Ovary (tissue), 9 donors: ENCODE data around the gene RCN1. TPM values are rescaled to one million over a fixed set of nuclear protein-coding genes. Genes with fewer than 3 reads are reported as not detected.
"Not testable (repeated sequence)": the region's sequence is repeated elsewhere in the genome, so short reads cannot be mapped to it uniquely, and the experiment has no call there.

ENCODE experiments used
- DNase-seq, 5 donors: peaks; one replicate each; pipeline ENCODE4 v3.0.0-alpha.2; 2019 to 2020
- H3K27ac ChIP-seq, 2 donors: fragments of 200-600 bp; one replicate each; pipeline versions ENCODE4 v1.5.1 to v1.8.0; 2019 to 2022
- H3K27me3 ChIP-seq: fragments of 200-600 bp; one replicate; pipeline ENCODE4 v1.8.0; 2022
- H3K36me3 ChIP-seq: fragments of 200-600 bp; sonication (generic); one replicate; pipeline ENCODE4 v1.5.1; 2019
- H3K4me1 ChIP-seq: one replicate; pipeline ENCODE4 v1.8.1; 2013; ENCODE audit warnings: mild to moderate bottlenecking, moderate library complexity; ENCODE audit not compliant: insufficient read depth
- H3K4me3 ChIP-seq: fragments of 200-600 bp; sonication (generic); one replicate; pipeline ENCODE4 v1.5.1; 2017
- H3K9me3 ChIP-seq, 2 donors: fragments of 200-600 bp in 1 of 2; sonication (generic) in 1 of 2; one replicate each; pipeline versions ENCODE4 v1.5.1 to v1.8.1; 2013 to 2019; ENCODE audit warnings: mild to moderate bottlenecking in 1 of 2, moderate library complexity in 1 of 2
- CTCF ChIP-seq, 3 donors: fragments of 450-650 bp in 2 of 3; fragments of 200-600 bp in 1 of 3; IDR thresholded peaks; one replicate each; pipeline versions ENCODE4 v1.5.1 to v1.8.0; 2016 to 2022; ENCODE audit warnings: antibody characterized with exemption in 3 of 3, mild to moderate bottlenecking in 1 of 3
- EP300 ChIP-seq: sonication (generic); formaldehyde crosslinking; IDR thresholded peaks from one replicate; pipeline ENCODE4 v1.6.1; 2017; ENCODE audit warnings: antibody characterized with exemption
- POLR2A ChIP-seq: fragments of 450-650 bp; IDR thresholded peaks from one replicate; pipeline ENCODE4 v1.6.1; 2017; ENCODE audit warnings: antibody characterized with exemption, mild to moderate bottlenecking, moderate library complexity
- WGBS, 3 donors: extraction: QIAGEN DNeasy Blood & Tissue Kit in 1 of 3; methylation state at CpG; one replicate each; pipeline versions ENCODE4 v1.1.5 to v1.1.7; 2013 to 2017; 5-methylcytosine and 5-hydroxymethylcytosine counted together
- intact Hi-C, 4 donors: fragments of 100-400 bp; cut with DNase I; formaldehyde crosslinking; loops; one replicate each; pipeline versions ENCODE4 v1.11.0 to v1.15.1; 2022 to 2023
- polyA plus RNA-seq, 2 donors: library from polyadenylated mRNA; stranded (reverse); fragments of 200-250 nt in 1 of 2; fragments of 350-450 nt in 1 of 2; fragmentation: Illumina TruSeq in 1 of 2; extraction: RNeasy Lipid Tissue Mini Kit (QIAGEN cat#74804) in 1 of 2; gene quantifications; one replicate each; pipeline ENCODE4 v1.2.3, GENCODE V29; 2013 to 2014
- total RNA-seq, 7 donors: library from RNA; depleted of rRNA in 2 of 7; stranded (reverse); fragments of >200 nt in 2 of 7; fragmentation: NEBNext Ultra II Directional in 3 of 7; extraction: Animal tissue kit (Norgen Biotek cat#: 25700) in 3 of 7; gene quantifications; one replicate each; pipeline versions ENCODE4 v1.1.0 to v1.2.4, GENCODE V29; 2016 to 2023
- donor health status: DM: no; HTN: no; CAD: no; lungs with moderate emphysema.
- donor health status: DM: no; HTN: no; CAD: no.
- donor health status: Bipolar disorder and iron deficiency.
- donor health status: DM: yes; HTN: yes; CAD: no.
- donor health status: DM: no; HTN: no; CAD: no.
- donor health status: DM: yes; HTN: yes; CAD: no.

Gene RCN1
- total and polyA plus RNA-seq, 9 donors: 49.7 to 221 (median 89.6) TPM

GRCh38 chr11:32099516-32099915, 8.6 kb downstream of the RCN1 start:
- H3K27ac ChIP-seq: no peak overlapping the region
- 77 to 87% (median 87%) methylated on average over 4 of the region's 4 CpGs for WGBS, 3 donors
- H3K4me3 ChIP-seq: no peak overlapping the region
- no peaks in the 10 kb centered on the region for H3K9me3 ChIP-seq
- no peaks in the 10 kb centered on the region for H3K36me3 ChIP-seq
- intact Hi-C loops: no loop called here
- peaks cover 1% of the 10 kb centered on the region for H3K4me1 ChIP-seq
- DNase-seq: no peak
- TF ChIP-seq CTCF (IDR thresholded peaks at IDR 0.05) (no peak), POLR2A (no peak), EP300 (no peak)
- H3K27me3 ChIP-seq: no peaks in the 10 kb centered on the region

DNA sequence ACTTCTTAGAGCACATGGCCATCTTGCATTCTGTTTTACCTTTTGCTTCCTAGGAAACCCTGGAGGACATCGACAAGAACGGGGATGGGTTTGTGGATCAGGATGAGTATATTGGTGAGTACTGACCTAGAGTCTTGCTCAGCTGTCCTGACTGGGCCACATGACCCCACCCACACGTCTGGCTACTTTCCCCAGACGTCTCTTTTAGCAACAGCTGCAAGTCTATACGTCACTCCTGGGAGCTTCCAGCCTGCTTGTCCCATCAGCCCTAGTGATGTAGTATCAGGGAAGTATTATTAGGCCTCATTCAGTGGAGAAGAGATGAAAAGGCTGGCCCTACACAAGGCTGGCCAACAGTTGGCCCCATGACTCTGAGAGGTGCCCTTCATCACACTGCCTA, 9.6 kb downstream of the RCN1 start:
- no peak for TF ChIP-seq EP300
- TF ChIP-seq POLR2A: no peak
- TF ChIP-seq CTCF (IDR thresholded peaks at IDR 0.05): no peak
- DNase-seq: no peak

DNA sequence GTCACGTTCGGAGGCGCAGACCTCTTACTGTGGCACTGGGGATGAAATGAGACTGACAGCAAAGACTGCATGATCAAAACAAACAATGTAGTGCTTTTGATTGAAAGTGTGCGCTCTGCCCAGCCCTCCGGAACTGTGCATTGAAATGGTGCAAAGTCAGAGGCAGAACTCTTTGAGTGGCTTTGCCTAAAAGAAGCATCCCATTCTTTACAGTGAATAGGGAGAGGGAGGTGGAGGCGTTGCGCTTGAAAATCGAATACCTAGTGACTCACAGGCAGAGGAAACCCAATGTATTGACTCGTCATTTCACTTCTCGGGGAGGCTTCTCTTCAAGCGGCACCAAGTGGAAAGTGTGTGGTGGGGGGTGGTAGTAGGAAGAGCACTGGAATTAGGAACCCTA, 10.9 kb downstream of the RCN1 start:
- WGBS, 3 donors: 87 to 93% (median 87%) methylated on average over 11 of the region's 11 CpGs
- DNase-seq: no peak
- Histone ChIP-seq H3K27me3 (no peaks in the 10 kb centered on the region), H3K9me3 (no peaks in the 10 kb centered on the region), H3K4me3 (no peak overlapping the region), H3K4me1 (peaks cover 1% of the 10 kb centered on the region), H3K36me3 (no peaks in the 10 kb centered on the region), H3K27ac (no peak overlapping the region)
- intact Hi-C loops: no loop called here
- TF ChIP-seq POLR2A: no peak
- no peak for TF ChIP-seq EP300
- no peak for TF ChIP-seq CTCF (IDR thresholded peaks at IDR 0.05)

More for the DNA sequence above, 9.6 kb downstream of the RCN1 start:
- H3K36me3 ChIP-seq: no peaks in the 10 kb centered on the region
- intact Hi-C loops: no loop called here
- no peaks in the 10 kb centered on the region for H3K9me3 ChIP-seq
- peaks cover 1% of the 10 kb centered on the region for H3K4me1 ChIP-seq
- H3K4me3 ChIP-seq: no peak overlapping the region
- no peaks in the 10 kb centered on the region for H3K27me3 ChIP-seq
- no peak overlapping the region for H3K27ac ChIP-seq
- 48 to 52% (median 52%) methylated on average over 5 of the region's 5 CpGs for WGBS, 3 donors

GRCh38 chr11:32103121-32103719, 12.3 kb downstream of the RCN1 start:
- H3K4me3 ChIP-seq, H3K4me1 ChIP-seq, H3K9me3 ChIP-seq, H3K36me3 ChIP-seq, DNase-seq, H3K27ac ChIP-seq, intact Hi-C loops, H3K27me3 ChIP-seq: not testable (repeated sequence)
- WGBS, 3 donors: 36 to 58% (median 52%) methylated on average over 10 to 11 of the region's 11 CpGs

DNA sequence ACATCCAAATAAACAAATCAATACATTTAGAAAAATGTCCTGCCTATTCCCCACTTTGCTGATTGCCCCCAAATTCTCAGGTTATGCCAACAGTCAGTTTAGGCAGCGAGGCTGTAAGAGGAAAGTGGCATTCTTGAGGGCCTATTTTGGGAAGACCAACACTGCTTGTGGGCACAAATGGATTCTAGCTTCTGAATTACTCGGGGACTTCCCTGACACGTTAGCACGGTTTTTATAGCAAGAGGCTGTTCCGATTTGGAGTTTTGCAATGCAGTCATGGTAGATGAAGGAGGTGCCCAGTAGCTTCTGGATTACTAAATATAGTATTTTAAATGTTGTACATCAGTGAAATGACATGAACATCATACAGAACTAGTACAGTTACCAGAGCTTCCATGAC, 13.1 kb downstream of the RCN1 start:
- WGBS, 3 donors: 85 to 91% (median 85%) methylated on average over 5 of the region's 5 CpGs
- H3K9me3 ChIP-seq: no peaks in the 10 kb centered on the region
- no peaks in the 10 kb centered on the region for H3K27me3 ChIP-seq
- TF ChIP-seq EP300 (no peak), POLR2A (no peak), CTCF (IDR thresholded peaks at IDR 0.05) (no peak)
- intact Hi-C loops: no loop called here
- H3K4me1 ChIP-seq: peaks cover 1% of the 10 kb centered on the region
- no peaks in the 10 kb centered on the region for H3K36me3 ChIP-seq
- no peak overlapping the region for H3K4me3 ChIP-seq
- H3K27ac ChIP-seq: no peak overlapping the region
- DNase-seq: no peak
